Stomach (tissue), 4 donors: ENCODE results near the gene SHLD1.

ENCODE experiments used
- EP300 ChIP-seq: sonication (generic); formaldehyde crosslinking; IDR thresholded peaks from one replicate; pipeline ENCODE4 v1.6.1; 2017; ENCODE audit warnings: antibody characterized with exemption
- POLR2A ChIP-seq, 4 donors: fragments of 450-650 bp; IDR thresholded peaks; one replicate each; pipeline ENCODE4 v1.6.1; 2016; ENCODE audit warnings: antibody characterized with exemption in 4 of 4, control low read depth in 2 of 4, mild to moderate bottlenecking in 1 of 4, moderate library complexity in 1 of 4
- POLR2AphosphoS5 ChIP-seq, 3 donors: sonication (generic); formaldehyde crosslinking; IDR thresholded peaks; one replicate each; pipeline ENCODE4 v1.6.1; 2016; ENCODE audit warnings: antibody characterized with exemption in 3 of 3
- TF ChIP-seq, protein P1 (sequence below), 7 experiments: fragments of 450-650 bp in 4 of 7; fragments of 200-600 bp in 3 of 7; sonication (generic) in 3 of 7; IDR thresholded peaks; one replicate each; pipeline ENCODE4 v1.5.1; 2016 to 2019; ENCODE audit warnings: antibody characterized with exemption in 7 of 7, control low read depth in 2 of 7, mild to moderate bottlenecking in 1 of 7

DNA sequence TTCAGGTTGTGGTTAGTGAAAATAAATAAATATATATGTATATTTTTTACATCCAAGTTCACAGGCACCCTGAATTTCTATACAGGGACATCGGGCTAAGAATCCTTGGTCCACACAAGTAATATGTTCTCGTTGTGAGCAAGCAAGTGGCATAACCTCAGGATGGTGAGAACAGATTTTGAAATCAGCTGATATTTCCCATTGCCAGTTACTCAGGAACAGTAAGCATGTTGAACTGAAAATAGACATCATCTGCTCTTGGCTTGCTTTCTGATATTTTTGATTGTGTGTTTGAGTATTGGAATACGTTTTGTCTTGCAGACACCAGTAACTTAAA, 112.5 kb downstream of the SHLD1 start:
- TF ChIP-seq, protein P1, sequence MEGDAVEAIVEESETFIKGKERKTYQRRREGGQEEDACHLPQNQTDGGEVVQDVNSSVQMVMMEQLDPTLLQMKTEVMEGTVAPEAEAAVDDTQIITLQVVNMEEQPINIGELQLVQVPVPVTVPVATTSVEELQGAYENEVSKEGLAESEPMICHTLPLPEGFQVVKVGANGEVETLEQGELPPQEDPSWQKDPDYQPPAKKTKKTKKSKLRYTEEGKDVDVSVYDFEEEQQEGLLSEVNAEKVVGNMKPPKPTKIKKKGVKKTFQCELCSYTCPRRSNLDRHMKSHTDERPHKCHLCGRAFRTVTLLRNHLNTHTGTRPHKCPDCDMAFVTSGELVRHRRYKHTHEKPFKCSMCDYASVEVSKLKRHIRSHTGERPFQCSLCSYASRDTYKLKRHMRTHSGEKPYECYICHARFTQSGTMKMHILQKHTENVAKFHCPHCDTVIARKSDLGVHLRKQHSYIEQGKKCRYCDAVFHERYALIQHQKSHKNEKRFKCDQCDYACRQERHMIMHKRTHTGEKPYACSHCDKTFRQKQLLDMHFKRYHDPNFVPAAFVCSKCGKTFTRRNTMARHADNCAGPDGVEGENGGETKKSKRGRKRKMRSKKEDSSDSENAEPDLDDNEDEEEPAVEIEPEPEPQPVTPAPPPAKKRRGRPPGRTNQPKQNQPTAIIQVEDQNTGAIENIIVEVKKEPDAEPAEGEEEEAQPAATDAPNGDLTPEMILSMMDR (IDR thresholded peaks at IDR 0.05), result no peak
- TF ChIP-seq POLR2A (IDR thresholded peaks at IDR 0.05) (no peak), EP300 (no peak), POLR2AphosphoS5 (IDR thresholded peaks at IDR 0.05) (no peak)
